HFFc6 (cell line): ENCODE measurements around the gene KLHDC7B. TPM values are rescaled to one million over a fixed set of nuclear protein-coding genes. Genes with fewer than 3 reads are reported as not detected.

ENCODE experiments used
- DNase-seq: peaks from one replicate; pipeline ENCODE4 v3.0.0-alpha.2; 2018
- H3K27ac Mint-ChIP-seq: 2 replicates; pipeline ENCODE4 v1.8.0; 2020; ENCODE audit warnings: mild to moderate bottlenecking, mixed read lengths
- H3K27me3 Mint-ChIP-seq: 2 replicates; pipeline ENCODE4 v1.8.0; 2021; ENCODE audit warnings: mild to moderate bottlenecking, moderate library complexity, mixed read lengths; ENCODE audit not compliant: insufficient read depth
- H3K36me3 Mint-ChIP-seq: 2 replicates; pipeline ENCODE4 v1.8.0; 2021; ENCODE audit warnings: low read depth, mixed read lengths
- H3K4me1 Mint-ChIP-seq: 2 replicates; pipeline ENCODE4 v1.8.0; 2020; ENCODE audit warnings: low read depth, mixed read lengths
- H3K4me3 Mint-ChIP-seq: 2 replicates; pipeline ENCODE4 v1.8.0; 2020; ENCODE audit warnings: mild to moderate bottlenecking, moderate library complexity, mixed read lengths
- H3K9me3 Mint-ChIP-seq: 2 replicates; pipeline ENCODE4 v1.8.0; 2020; ENCODE audit warnings: mild to moderate bottlenecking, mixed read lengths
- CTCF ChIP-seq: fragments of 200-600 bp; sonication (generic); IDR thresholded peaks from 2 replicates; pipeline ENCODE4 v1.5.0; 2021; ENCODE audit warnings: antibody characterized with exemption, mild to moderate bottlenecking
- total RNA-seq, 6 experiments: library from RNA; stranded (reverse); fragmentation: NEBNext Ultra II Directional; extraction: Animal tissue kit (Norgen Biotek cat#: 25700); gene quantifications; 2 replicates in 1 of 6; 3 replicates in 5 of 6; pipeline ENCODE4 v1.2.3, GENCODE V29; 2021

KLHDC7B gene
- total RNA-seq, 6 experiments from 2014 or later = 0.05 TPM; not detected in 5

GRCh38 chr22:50505776-50506610 is 39.7 kb upstream of the KLHDC7B start:
- peak overlapping the region; percentile 95 for H3K4me3 Mint-ChIP-seq
- no peak for TF ChIP-seq CTCF
- no peaks in the 10 kb centered on the region for H3K36me3 Mint-ChIP-seq
- DNase-seq = no peak
- no peaks in the 10 kb centered on the region for H3K9me3 Mint-ChIP-seq
- H3K4me1 Mint-ChIP-seq = peaks cover 12% of the 10 kb centered on the region
- no peak overlapping the region for H3K27ac Mint-ChIP-seq
- H3K27me3 Mint-ChIP-seq = no peaks in the 10 kb centered on the region

- no peak for DNase-seq
- Mint-ChIP-seq H3K9me3 (no peaks in the 10 kb centered on the region), H3K4me3 (peak overlapping the region; percentile 95), H3K36me3 (no peaks in the 10 kb centered on the region), H3K4me1 (peaks cover 12% of the 10 kb centered on the region), H3K27ac (peak overlapping the region; percentile 82), H3K27me3 (no peaks in the 10 kb centered on the region)
- no peak for TF ChIP-seq CTCF
Measured at GRCh38 chr22:50506611-50507420, 38.9 kb upstream of the KLHDC7B start.

- no peaks in the 10 kb centered on the region for H3K36me3 Mint-ChIP-seq
- H3K9me3 Mint-ChIP-seq = no peaks in the 10 kb centered on the region
- H3K4me3 Mint-ChIP-seq = peak within 1 kb of the TSS; percentile 95
- peaks cover 12% of the 10 kb centered on the region for H3K4me1 Mint-ChIP-seq
- H3K27me3 Mint-ChIP-seq = no peaks in the 10 kb centered on the region
- no peak for TF ChIP-seq CTCF
- DNase-seq = peak; percentile 72
- peak within 1 kb of the TSS; percentile 83 for H3K27ac Mint-ChIP-seq
Measured at GRCh38 chr22:50507421-50507990, 38.2 kb upstream of the KLHDC7B start, which contains the start of gene LMF2. Gene LMF2, minus strand, starts transcription at chr22:50507702. Its CDS starts 27 bp downstream, at chr22:50507675.

GRCh38 chr22:50507991-50508884 is 37.5 kb upstream of the KLHDC7B start, which contains the start of gene NCAPH2:
Gene NCAPH2, plus strand, starts transcription at chr22:50508224. Its CDS starts 114 bp downstream, at chr22:50508338.
- Mint-ChIP-seq H3K4me3 (peak within 1 kb of the TSS; percentile 95), H3K27ac (peak within 1 kb of the TSS; percentile 83), H3K4me1 (peaks cover 12% of the 10 kb centered on the region), H3K27me3 (no peaks in the 10 kb centered on the region), H3K9me3 (no peaks in the 10 kb centered on the region), H3K36me3 (no peaks in the 10 kb centered on the region)
- DNase-seq = peak; percentile 91
- TF ChIP-seq CTCF = no peak
